Measurements from ENCODE around the gene TMA16.

Gene TMA16

GRCh38 chr4:163565226-163566135, 71.0 kb downstream of the TMA16 start:
- DNase-seq: no peak

DNA sequence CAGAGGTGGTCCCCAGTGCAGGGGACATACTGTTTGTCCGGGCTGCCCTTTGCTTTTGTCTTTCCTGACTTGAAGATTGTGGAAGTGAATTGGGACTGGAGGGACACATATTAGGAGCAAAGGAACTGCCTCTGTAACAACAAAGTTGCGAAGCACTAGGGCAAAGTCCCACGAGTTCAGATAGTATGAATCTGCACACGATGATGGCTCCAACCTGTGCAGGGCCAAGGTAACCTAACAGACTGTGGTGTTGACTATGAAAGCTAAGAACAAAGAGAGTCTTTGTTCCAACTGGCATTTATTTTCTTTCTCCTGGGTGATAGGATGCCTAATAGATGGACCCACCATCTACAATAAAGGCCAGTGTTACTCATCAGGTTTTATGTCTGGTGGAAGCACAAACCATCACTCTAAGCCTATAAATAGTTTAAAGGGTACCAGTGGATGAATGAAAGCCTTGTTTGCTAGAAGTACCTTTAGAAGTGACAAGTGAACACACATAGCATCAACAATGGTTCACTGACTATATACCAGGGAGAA, 71.8 kb downstream of the TMA16 start:
- no peak for DNase-seq

DNA sequence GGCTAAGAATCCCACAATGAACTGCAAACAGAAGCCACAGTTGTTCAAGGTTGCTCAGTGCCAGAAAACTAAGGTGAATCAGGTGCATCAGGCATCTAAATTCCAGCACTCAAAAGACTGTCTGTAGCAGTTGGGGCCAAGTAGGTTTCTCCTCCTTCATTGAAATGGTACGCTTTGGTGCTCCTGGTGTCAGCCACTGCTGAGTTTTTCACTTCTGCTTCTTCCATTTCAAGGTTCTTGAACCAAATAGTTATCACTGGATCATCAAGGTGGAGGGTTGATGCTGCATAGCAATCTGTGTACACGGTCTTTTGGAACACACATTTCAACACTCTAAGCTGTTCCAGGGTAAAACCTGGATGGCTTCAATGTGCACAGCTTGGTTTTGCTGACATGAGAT, 74.4 kb downstream of the TMA16 start:
- DNase-seq: no peak
